GM18499 (cell line): ENCODE results near the gene C10orf62.
"Not testable (repeated sequence)": the region's sequence is repeated elsewhere in the genome, so short reads cannot be mapped to it uniquely, and the experiment has no call there.

Experiments
- ATAC-seq: cut with Tn5 transposase; IDR thresholded peaks from one replicate; pipeline ENCODE4 v1.9.1; 2021; ENCODE audit warnings: moderate number of reproducible peaks; ENCODE audit not compliant: insufficient read depth, unreplicated experiment

The C10orf62 gene

DNA sequence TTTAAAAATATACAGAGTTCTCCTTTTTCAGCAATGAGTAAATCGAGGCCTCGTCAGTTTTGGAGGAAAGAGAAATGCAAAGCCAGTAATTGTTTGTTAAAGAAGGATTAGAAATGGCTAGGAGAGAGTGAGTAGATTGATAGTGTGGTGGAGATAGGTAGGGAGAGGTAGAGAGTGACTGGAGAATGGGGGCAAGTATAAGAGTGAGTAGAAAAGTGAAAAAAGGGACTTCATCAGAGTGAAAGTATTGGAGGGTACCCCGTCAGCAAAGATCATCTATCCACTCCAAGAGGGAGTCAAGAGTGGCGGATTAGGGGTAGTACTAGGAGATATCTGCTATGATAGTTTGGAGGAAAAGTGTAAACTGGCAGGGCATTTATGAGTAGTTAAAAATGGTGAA lies 26.2 kb upstream of the C10orf62 start:
- ATAC-seq, result no peak

DNA sequence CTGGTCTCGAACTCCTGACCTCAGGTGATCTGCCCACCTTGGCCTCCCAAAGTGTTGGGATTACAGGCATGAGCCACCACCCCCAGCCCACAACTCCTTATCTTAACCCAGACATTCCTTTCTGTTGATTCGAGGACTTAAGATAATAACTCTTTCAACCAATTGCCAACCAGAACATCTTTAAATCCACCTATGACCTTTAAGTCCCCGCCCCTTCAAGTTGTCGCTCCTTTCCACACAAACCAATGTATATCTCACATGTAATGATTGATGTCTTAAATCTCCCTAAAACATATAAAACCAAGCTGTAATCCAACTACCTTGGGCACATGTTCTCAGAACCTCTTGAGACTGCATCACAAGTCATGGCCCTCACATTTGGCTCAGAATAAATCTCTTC lies 24.7 kb upstream of the C10orf62 start:
- no peak for ATAC-seq

DNA sequence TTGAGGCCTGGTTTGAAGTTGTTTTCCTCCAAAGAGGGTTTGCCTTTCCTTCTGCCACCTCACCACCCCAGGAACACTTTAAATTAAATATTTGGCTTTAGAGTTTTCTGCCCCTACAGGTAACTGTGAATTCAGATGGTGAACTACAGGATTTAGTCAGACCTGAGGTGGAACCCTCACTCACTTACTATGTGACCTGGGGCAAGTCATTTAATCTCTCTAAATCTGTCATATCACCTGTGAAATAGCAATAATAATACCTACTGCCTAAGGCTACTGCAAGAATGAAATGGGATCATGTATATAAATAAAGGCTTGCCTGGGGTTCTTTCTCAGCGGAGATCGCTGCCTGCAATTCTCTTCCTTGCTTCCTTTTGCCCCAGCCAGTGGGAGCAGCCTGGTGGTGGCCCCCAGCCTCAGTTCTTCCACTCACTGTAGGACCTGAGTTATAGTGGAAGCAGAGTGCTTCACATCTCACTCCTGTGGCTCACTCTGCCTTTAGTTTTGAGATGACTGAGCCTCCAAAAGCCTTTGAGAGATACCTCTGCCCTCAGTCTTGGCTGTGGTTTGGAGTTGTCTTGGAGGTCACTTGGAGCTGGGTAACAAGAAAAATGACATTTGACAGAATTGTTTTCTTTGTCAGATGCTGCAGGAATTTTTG lies 23.1 kb upstream of the C10orf62 start:
- ATAC-seq, result no peak

DNA sequence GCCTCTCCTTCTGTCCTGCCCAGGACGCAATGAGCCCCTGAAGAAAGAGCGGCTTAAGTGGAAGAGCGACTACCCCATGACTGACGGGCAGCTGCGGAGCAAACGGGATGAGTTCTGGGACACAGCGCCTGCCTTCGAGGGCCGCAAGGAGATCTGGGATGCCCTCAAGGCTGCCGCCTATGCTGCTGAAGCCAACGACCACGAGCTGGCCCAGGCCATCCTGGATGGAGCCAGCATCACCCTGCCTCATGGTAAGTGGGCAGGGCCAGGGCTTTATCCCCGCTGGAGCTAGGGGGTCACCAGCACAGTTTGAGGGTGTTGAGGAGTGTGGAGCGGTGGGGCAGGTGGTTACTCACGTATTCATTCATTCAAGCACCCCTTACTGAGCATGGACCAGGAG lies 21.6 kb upstream of the C10orf62 start:
- no peak for ATAC-seq

DNA sequence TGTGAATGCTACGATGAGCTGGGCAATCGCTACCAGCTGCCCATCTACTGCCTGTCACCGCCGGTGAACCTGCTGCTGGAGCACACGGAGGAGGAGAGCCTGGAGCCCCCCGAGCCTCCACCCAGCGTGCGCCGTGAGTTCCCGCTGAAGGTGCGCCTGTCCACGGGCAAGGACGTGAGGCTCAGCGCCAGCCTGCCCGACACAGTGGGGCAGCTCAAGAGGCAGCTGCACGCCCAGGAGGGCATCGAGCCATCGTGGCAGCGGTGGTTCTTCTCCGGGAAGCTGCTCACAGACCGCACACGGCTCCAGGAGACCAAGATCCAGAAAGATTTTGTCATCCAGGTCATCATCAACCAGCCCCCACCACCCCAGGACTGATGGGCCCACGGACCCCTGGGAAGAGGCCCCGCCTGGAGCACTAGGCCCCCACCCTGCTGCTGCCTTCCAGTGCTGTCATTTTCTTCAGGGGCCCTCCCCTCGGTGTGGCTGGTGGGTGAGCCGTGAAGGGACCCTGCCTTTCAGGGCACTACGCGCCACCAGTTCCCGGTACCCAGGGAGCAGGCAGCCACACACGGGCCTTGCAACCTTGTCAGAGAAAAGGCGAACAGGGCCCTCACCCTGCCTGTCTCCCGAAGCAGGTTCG lies 19.3 kb upstream of the C10orf62 start:
- ATAC-seq, result no peak

DNA sequence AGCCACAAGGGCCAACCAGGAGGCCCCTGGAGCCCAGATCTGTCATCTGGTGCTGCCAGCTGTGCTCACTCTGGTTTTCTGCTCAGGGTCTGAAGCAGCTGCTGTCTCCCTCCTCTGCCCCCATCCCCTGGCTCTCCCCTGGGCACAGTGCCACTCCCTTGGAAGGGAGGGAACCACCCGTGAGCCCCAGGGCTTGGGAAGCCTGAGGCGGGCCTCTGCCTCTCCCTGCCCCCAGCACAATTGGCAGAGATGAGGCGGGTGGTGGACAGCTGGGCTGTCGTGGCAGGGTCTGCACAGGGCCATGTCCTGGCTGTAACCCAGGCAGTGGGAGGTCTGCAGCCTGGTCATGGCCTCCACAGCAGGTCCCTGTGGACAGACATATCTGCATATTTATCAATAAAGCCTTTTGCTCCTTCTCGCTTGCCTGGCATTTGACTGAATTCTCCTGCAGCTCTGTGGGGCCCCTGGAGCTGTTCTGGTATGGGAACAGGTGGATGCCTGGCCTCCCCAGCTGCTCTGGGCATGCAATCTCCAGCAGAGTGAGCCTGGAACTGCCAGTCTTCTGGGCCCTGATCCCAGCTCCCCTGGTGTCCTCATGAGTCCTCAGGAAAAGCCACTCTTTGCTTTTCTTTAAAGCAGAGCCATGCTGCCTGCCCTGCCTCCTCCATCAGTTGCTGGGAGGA lies 18.6 kb upstream of the C10orf62 start:
- ATAC-seq, result no peak

DNA sequence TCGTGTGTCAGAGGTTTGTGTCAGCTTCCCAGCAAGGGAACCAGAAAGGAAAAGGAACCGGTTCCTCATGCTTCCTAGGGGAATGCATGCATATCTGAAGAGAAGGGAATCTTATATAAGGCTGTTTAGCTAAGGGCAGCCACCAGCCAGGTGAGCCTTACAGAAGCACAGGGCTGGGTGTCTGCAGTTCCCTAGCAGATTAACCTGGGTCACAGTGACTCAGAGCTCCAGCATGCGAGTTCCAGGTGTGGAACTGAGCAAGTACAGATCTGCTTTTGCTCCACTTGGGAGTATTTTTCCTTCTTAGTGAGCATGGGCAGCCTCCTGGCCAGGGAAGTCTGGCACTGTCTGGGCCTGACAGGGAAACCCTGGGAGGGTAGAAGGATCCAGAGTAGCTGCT lies 17.9 kb upstream of the C10orf62 start:
- no peak for ATAC-seq

DNA sequence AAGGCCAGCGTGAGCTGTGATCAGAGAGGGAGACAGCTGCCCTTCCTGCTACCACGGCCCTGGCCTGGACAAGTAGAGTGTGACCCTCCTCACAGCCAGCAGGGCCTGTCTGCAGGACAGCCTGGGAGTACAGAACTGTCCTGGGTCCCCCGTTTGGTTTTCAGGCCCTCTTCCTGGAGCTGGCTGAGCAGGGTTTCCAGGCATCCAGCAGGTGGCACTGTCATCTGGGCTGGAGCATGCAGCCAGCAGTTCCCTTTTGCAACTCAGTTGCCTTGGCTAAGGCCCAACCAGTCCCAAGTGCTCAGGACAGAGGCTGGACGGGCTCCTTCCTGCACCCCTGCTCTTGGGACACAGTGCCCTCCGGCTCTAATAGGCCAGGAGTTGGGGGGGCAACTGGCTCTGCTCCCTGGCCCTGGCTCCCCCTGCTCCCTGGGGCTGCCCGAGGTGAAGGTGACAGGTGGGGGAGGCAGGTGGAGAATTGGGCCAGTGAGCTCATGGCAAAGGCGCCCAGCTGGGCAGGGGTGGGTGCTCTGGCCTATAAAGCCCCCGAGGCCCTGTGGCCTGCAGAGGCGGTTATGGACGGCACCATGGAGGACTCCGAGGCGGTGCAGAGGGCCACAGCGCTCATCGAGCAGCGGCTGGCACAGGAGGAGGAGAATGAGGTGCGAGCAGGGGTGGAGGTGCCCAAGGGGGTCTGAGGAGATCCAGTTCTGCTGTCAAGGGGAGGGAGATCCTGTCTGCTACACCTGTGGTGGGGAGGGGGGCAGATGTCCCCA lies 17.1 kb upstream of the C10orf62 start, which contains the start of gene ANKRD2:
ANKRD2 (plus strand) TSS at position 566 of the 776 bp plus-strand sequence; CDS start at position 576, 10 bp downstream.
- ATAC-seq, result no peak

DNA sequence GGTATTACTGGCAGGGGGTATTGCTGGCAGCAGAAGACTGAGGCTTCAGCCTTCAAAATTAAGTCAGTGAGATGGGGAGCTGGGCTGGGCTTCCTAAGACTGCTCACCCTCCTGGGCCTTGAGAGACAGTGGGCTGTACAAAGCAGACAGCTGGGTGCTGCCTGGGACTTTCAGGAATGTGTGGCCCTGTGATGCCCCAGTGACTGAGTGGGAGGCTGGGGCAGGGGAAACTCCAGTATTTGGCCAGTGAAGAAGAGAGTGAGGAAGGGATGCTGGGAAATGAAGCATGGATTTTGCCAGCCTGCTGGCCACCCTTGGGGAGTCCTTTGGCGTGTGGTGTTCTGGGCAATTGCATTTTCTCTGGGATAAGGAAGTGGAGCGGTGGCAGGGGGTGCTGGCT lies 16.5 kb upstream of the C10orf62 start:
- no peak for ATAC-seq

DNA sequence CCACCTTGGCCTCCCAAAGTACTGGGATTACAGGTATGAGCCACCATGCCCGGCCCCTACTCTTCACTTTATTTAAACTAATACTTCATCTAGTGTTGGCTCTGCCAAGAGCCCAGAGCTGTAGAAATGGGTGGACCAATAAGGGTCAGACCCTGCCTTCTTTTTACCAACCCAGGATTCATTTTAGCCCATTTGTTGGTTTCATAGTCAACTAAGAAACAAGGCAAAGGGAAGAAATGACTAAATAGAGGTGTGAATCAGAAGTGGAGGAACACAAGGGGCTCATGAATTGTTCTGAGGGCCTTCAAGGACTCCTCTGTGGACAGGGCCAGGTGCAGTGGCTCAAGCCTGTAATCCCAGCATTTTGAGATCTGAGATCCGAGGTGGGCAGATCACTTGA lies 15.8 kb upstream of the C10orf62 start:
- no peak for ATAC-seq

DNA sequence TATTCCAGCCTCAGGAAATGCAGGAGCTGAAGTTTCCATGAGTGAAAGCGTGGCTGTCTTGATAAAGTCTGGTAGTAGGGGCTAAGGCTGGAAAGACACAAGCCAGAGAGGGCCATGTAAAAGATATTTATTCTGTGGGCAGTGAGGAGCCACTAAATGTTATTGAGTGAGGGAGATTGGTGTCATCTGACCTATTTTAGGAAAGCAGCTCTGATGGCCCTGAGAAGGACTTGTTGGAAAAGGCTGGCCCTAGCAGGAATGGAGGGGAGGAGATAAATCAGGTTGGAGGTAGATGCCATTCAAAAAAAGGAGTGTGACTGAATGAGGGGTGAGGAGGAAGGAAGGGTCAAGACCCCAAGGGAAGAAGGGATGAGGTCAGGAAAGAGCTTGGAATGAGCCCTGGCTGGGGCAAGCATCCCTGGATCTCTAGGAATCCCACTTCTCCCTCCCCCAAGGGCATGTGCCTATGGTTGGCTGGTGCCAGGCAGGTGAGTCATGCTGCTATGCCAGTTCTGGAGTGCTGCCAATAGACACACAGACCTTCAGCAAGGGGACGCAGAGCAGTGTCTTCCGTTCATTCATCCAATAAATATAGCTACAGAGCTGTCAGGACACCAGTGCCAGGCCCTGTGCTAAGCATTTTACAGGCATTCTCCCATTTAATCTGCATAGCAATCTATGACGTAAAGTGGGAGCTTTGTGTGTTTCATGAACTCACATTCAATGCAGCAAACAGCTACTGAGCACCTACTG lies 15.0 kb upstream of the C10orf62 start:
- no peak for ATAC-seq

DNA sequence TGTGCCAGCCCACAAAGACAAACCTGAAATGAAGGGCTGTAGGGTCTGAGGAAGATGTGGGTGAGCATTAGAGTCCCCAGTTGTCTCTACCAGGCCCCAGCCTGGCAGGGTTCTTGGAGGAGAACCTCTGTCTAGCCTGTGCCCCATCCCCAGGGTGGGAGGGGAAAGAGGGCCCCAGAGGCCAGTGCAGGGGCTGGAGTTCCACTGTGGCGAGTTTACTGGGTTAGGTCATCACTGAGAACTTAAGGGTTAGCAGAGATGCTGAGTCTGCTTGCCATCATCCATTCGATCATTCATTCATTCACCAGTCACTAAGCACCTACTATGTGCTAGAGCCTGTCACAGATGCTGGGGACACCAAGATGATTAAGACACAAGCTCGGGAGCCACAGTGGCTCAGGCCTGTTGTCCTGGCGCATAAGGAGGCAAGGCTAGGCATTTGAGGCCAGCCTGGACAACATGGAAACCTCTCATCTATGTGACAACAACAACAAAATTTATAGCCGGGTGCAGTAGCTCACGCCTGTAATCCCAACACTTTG lies 14.3 kb upstream of the C10orf62 start:
- no peak for ATAC-seq

DNA sequence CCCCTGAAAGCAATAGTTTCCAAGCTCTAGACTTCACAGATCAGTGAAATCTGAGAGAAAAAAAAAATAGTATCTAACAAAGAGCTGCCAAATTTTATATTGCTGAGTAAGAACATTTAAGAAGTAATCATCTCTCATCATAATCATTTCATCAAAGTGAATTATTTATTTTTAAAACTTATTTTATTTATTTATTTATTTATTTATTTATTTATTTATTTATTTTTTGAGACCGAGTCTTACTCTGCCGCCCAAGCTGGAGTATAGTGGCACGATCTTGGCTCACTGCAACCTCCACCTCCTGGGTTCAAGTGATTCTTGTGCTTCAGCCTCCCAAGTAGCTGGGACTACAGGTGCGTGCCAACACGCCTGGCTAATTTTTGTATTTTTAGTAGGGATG lies 13.0 kb upstream of the C10orf62 start:
- ATAC-seq, result not testable (repeated sequence)

DNA sequence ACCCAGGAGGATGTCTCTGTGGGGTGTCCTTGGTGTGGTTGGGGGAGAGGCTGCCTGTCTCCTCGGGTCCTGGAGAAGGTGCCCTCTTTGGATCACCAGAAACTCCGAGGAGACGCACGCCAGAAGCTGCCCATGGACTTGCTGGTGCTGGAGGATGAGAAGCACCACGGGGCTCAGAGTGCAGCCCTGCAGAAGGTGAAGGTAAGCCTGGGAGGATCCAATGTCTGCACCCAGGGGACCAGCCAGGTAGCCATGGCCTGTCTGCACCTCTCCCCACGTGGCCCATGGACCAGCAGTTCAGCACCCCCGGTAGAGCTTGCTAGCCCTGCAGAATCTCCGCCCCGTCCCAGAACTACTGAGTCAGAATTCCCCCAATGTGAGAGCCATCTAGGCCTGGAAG lies 11.8 kb upstream of the C10orf62 start:
- ATAC-seq, result no peak

DNA sequence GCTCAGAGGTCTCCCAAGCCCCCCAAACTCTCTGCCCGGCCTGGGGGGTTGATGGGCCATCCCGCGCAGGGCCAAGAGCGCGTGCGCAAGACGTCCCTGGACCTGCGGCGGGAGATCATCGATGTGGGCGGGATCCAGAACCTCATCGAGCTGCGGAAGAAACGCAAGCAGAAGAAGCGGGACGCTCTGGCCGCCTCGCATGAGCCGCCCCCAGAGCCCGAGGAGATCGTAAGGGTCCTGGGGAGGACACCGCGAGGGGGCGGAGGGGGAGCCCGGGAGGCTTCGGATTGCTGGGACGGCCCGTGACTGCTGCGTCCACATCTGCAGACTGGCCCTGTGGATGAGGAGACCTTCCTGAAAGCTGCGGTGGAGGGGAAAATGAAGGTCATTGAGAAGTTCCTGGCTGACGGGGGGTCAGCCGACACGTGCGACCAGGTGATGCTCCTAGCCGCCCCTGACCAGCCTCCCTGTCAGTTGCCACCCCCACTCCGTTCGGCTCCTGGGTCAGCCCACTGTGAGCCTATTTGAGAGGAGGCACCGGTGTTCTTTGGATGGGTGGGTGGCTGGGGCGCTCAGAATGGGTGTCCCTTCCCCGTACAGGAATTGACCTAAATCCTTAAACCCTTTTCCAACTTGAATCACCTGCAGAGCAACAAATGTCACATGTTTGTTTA lies 11.2 kb upstream of the C10orf62 start:
- no peak for ATAC-seq

DNA sequence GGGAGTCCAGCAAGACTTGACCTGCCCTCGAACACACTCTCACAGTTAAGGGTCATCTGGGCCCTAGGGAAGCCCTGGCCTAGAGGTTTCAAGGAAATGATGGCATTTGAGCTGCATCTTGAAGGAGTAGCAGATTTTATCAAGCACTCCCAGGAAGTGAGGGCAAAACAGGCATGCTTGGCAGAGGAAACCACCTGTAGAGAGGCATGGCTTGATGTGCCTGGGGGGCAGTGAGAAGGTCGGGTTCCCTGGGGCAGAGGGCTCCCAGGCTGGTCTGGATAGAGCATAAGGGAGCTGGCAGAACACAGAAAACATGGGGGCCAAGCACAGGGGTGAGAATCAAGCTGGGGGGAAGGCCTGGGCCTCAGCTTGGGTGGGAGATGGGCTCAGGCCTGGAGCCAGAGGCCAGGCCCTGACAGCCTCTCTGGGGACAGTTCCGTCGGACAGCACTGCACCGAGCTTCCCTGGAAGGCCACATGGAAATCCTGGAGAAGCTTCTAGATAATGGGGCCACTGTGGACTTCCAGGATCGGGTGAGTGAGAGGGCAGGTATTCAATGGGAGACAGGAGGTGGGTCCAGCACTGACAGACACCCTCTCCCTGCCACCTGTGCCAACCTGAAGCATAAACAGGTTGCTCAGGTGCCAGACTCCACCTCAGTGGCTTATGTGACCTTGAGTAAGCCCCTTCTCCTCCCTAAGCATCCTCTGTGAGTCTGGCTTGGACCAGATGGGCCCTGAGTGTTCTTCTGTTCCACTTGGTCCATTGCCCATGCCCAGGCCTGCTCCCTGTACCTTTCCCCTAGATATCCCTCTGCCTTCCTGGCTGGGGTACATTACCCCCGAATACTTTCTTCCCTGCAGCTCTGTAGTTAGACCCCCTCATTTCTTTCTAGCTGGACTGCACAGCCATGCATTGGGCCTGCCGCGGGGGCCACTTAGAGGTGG lies 8.8 kb upstream of the C10orf62 start:
- ATAC-seq, result no peak

DNA sequence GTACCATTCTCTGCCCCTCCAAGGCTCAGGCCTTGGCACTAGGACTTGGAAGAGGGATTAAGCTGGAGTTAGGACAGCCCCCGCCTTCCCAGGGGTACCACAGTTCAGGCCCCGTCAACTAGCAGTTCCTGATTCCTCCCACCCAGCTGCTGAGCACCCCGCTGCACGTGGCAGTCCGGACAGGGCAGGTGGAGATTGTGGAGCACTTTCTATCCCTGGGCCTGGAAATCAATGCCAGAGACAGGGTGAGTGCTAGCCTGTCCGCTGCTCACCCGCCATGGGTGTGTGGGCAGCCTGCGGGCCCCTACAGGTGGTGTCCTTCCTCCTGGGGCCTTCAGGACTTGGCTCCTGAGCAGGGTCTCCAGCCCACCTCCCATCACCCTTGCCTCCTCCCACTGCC lies 7.4 kb upstream of the C10orf62 start:
- ATAC-seq, result no peak

DNA sequence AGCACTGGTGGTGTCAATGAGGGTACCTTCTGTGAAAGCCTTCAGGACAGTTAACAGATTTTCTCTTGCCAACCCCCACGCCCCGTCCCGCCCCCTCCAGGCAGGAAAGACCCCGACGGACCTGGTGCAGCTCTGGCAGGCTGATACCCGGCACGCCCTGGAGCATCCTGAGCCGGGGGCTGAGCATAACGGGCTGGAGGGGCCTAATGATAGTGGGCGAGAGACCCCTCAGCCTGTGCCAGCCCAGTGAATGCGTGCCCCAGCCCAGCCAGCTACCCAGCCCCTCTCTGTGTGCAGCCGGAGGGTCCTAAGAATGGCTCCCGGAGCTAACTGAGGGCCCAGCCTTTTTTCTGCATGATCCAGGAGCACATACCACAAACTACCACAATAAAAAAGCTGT lies 6.0 kb upstream of the C10orf62 start:
- ATAC-seq, result no peak
